SK-N-SH (cell line): ENCODE measurements around the gene HJV. TPM values are rescaled to one million over a fixed set of nuclear protein-coding genes. Genes with fewer than 3 reads are reported as not detected.

Experiments used
- CTCF ChIA-PET: fragments of 300-600, 350-600 bp; formaldehyde crosslinking; extraction: SDS; loops from one replicate; lab custom pipeline; 2021; lab: Yijun Ruan, JAX
- POLR2A ChIA-PET: fragments of 350-600 bp; sonication (Branson Sonifier 250); formaldehyde crosslinking; extraction: SDS; loops from one replicate; lab custom pipeline; 2020; ENCODE audit warnings: antibody characterized with exemption, inconsistent platforms; lab: Yijun Ruan, JAX
- DNase-seq: peaks from one replicate; pipeline ENCODE4 v3.0.0; 2012
- H2AFZ ChIP-seq: fragments of 200-600 bp; sonication (generic); 2 replicates; pipeline ENCODE4 v1.8.1; 2016; ENCODE audit warnings: antibody characterized with exemption, mild to moderate bottlenecking, low read depth
- H3F3A ChIP-seq: fragments of 200-600 bp; sonication (generic); replicated peaks from 2 replicates; pipeline ENCODE3; 2016; ENCODE audit warnings: antibody characterized with exemption, mild to moderate bottlenecking; ENCODE audit not compliant: insufficient read depth
- H3K27ac ChIP-seq, 2 experiments: fragments of 200-500 bp in 1 of 2; fragments of 200-600 bp in 1 of 2; sonication (Bioruptor generic) in 1 of 2; sonication (generic), shearing (Covaris generic) in 1 of 2; 2 replicates each; pipeline versions ENCODE4 v1.5.1 to v1.6.1; 2014 to 2016; ENCODE audit warnings: low read depth in 2 of 2, inconsistent platforms in 1 of 2, low read length in 1 of 2, mild to moderate bottlenecking in 1 of 2, mixed read lengths in 1 of 2
- H3K27me3 ChIP-seq: fragments of 200-600 bp; sonication (generic), shearing (Covaris generic); 2 replicates; pipeline ENCODE4 v1.6.1; 2016; ENCODE audit warnings: mixed run types; ENCODE audit not compliant: insufficient read depth
- H3K36me3 ChIP-seq, 2 experiments: fragments of 200-500 bp in 1 of 2; fragments of 200-600 bp in 1 of 2; sonication (Bioruptor generic) in 1 of 2; sonication (generic) in 1 of 2; replicated peaks in 1 of 2; 2 replicates each; pipeline versions ENCODE3 to v1.5.1; 2014 to 2016; ENCODE audit warnings: low read length in 1 of 2, mild to moderate bottlenecking in 1 of 2; ENCODE audit not compliant: insufficient read depth in 2 of 2, control insufficient read depth in 1 of 2
- H3K4me1 ChIP-seq, 2 experiments: fragments of 200-500 bp in 1 of 2; fragments of 200-600 bp in 1 of 2; sonication (Bioruptor generic) in 1 of 2; sonication (generic), shearing (Covaris generic) in 1 of 2; 2 replicates each; pipeline versions ENCODE4 v1.5.1 to v1.6.1; 2014 to 2016; ENCODE audit warnings: low read depth in 1 of 2, low read length in 1 of 2, mixed run types in 1 of 2; ENCODE audit not compliant: insufficient read depth in 2 of 2, control insufficient read depth in 1 of 2
- H3K4me2 ChIP-seq: fragments of 200-600 bp; sonication (generic), shearing (Covaris generic); 2 replicates; pipeline ENCODE4 v1.6.1; 2017; ENCODE audit warnings: mixed run types
- H3K4me3 ChIP-seq, 2 experiments: fragments of 200-500 bp in 1 of 2; fragments of 200-600 bp in 1 of 2; sonication (Bioruptor generic) in 1 of 2; sonication (generic), shearing (Covaris generic) in 1 of 2; 2 replicates each; pipeline versions ENCODE4 v1.5.1 to v1.8.1; 2014 to 2016; ENCODE audit warnings: low read depth in 2 of 2, inconsistent platforms in 1 of 2, low read length in 1 of 2, mild to moderate bottlenecking in 1 of 2, mixed read lengths in 1 of 2, moderate library complexity in 1 of 2
- H3K79me2 ChIP-seq: fragments of 200-600 bp; sonication (generic); 2 replicates; pipeline ENCODE4 v1.8.1; 2017; ENCODE audit warnings: mild to moderate bottlenecking; ENCODE audit not compliant: insufficient read depth
- H3K9ac ChIP-seq: fragments of 200-600 bp; sonication (generic); 2 replicates; pipeline ENCODE4 v1.6.1; 2017; ENCODE audit warnings: mixed run types
- H3K9me2 ChIP-seq: fragments of 200-600 bp; sonication (generic); 2 replicates; pipeline ENCODE4 v1.6.1; 2017; ENCODE audit warnings: mixed run types
- H3K9me3 ChIP-seq: fragments of 200-600 bp; sonication (generic); 2 replicates; pipeline ENCODE4 v1.6.1; 2017; ENCODE audit warnings: mixed run types, mild to moderate bottlenecking, moderate library complexity
- H4K20me1 ChIP-seq: fragments of 200-600 bp; sonication (generic); 2 replicates; pipeline ENCODE4 v1.6.1; 2017; ENCODE audit warnings: mild to moderate bottlenecking, mixed run types; ENCODE audit not compliant: insufficient read depth
- EP300 ChIP-seq, 2 experiments: IDR thresholded peaks; 2 replicates each; pipeline versions ENCODE4 v1.4.0 to v1.6.1; 2012; ENCODE audit warnings: borderline replicate concordance in 1 of 2, low read depth in 1 of 2, low read length in 1 of 2
- FOSL2 ChIP-seq: IDR thresholded peaks from 2 replicates; pipeline ENCODE4 v1.4.0; 2012; ENCODE audit warnings: low read depth, mild to moderate bottlenecking, moderate library complexity, borderline replicate concordance
- FOXJ3 ChIP-seq: sonication (generic); formaldehyde crosslinking; IDR thresholded peaks from 2 replicates; pipeline ENCODE4 v1.5.1; 2020; ENCODE audit warnings: mild to moderate bottlenecking, missing genetic modification reagents
- GABPA ChIP-seq: IDR thresholded peaks from 2 replicates; pipeline ENCODE4 v1.4.0; 2012; ENCODE audit warnings: low read depth, mild to moderate bottlenecking
- GATA2 ChIP-seq: sonication (generic); formaldehyde crosslinking; IDR thresholded peaks from 2 replicates; pipeline ENCODE4 v1.5.0; 2020; ENCODE audit warnings: mild to moderate bottlenecking, missing genetic modification reagents
- JUND ChIP-seq: IDR thresholded peaks from 2 replicates; pipeline ENCODE4 v1.4.0; 2012
- MAX ChIP-seq: IDR thresholded peaks from 2 replicates; pipeline ENCODE4 v1.4.0; 2012; ENCODE audit warnings: low read depth
- MEF2A ChIP-seq: IDR thresholded peaks from 2 replicates; pipeline ENCODE4 v1.4.0; 2012; ENCODE audit warnings: low read depth, borderline replicate concordance
- NFIC ChIP-seq: IDR thresholded peaks from 2 replicates; pipeline ENCODE4 v1.4.0; 2012; ENCODE audit warnings: borderline replicate concordance
- RAD21 ChIP-seq: IDR thresholded peaks from 2 replicates; pipeline ENCODE4 v1.6.1; 2012; ENCODE audit warnings: mild to moderate bottlenecking, low read length
- RCOR1 ChIP-seq: fragments of 150-350 bp; IDR thresholded peaks from 2 replicates; pipeline ENCODE4 v1.6.1; 2017; ENCODE audit warnings: antibody characterized with exemption, low read length
- SMC3 ChIP-seq: IDR thresholded peaks from 2 replicates; pipeline ENCODE4 v1.6.1; 2012; ENCODE audit warnings: low read depth, low read length, improper control_type of control experiment
- TCF12 ChIP-seq: IDR thresholded peaks from 2 replicates; pipeline ENCODE4 v1.4.0; 2012
- YY1 ChIP-seq: IDR thresholded peaks from 2 replicates; pipeline ENCODE4 v1.4.0; 2012; ENCODE audit warnings: low read depth, mild to moderate bottlenecking
- WGBS: methylation state at CpG from one replicate; pipeline ENCODE4 v1.1.6; 2017; ENCODE audit warnings: low lambda C conversion rate; 5-methylcytosine and 5-hydroxymethylcytosine counted together
- polyA plus RNA-seq, 3 experiments: library from polyadenylated mRNA; depleted of rRNA; stranded (reverse); fragments of >200 nt; gene quantifications; 2 replicates each; pipeline ENCODE4 v1.2.3, GENCODE V29; 2012
- TF ChIP-seq, protein P1 (sequence below): IDR thresholded peaks from 2 replicates; pipeline ENCODE4; 2012
- TF ChIP-seq, protein P2 (sequence below): fragments of 200-600 bp; sonication (generic); IDR thresholded peaks from 2 replicates; pipeline ENCODE4 v1.6.1; 2017; ENCODE audit warnings: antibody characterized with exemption, mild to moderate bottlenecking, moderate library complexity

The HJV gene
- polyA plus RNA-seq, 1 of the 3 experiments (the other 2 are of a cell fraction), result 0.05 TPM

GRCh38 chr1:146012703-146013558, 8.6 kb downstream of the HJV start:
- TF ChIP-seq GATA2 (CRISPR knock-in tag) (peak; percentile 10; the same call in 1 of the 2 replicates), EP300 (IDR thresholded peaks at IDR 0.05; ENCODE audit: borderline replicate concordance in 1 of 2, low read depth in 1 of 2, low read length in 1 of 2) (0 out of 4 replicates have a peak, but pooled peaks of 1 of the 2 experiments have one; percentile 16), GABPA (no peak), JUND (peak; percentile 38; the same call in 1 of the 2 replicates), YY1 (no peak), MEF2A (0 out of 2 replicates have a peak, but pooled peaks have one; percentile 2), SMC3 (peak; percentile 81), RAD21 (peak; percentile 95), NFIC (peak; percentile 66), TCF12 (peak; percentile 57), FOSL2 (peak; percentile 50; the same call in 1 of the 2 replicates), FOXJ3 (CRISPR knock-in tag) (no peak), RCOR1 (no peak), MAX (no peak)
- TF ChIP-seq, protein P1, sequence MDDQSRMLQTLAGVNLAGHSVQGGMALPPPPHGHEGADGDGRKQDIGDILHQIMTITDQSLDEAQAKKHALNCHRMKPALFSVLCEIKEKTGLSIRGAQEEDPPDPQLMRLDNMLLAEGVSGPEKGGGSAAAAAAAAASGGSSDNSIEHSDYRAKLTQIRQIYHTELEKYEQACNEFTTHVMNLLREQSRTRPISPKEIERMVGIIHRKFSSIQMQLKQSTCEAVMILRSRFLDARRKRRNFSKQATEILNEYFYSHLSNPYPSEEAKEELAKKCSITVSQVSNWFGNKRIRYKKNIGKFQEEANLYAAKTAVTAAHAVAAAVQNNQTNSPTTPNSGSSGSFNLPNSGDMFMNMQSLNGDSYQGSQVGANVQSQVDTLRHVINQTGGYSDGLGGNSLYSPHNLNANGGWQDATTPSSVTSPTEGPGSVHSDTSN, result 0 out of 2 replicates have a peak, but pooled peaks have one; percentile 16
- TF ChIP-seq, protein P2, sequence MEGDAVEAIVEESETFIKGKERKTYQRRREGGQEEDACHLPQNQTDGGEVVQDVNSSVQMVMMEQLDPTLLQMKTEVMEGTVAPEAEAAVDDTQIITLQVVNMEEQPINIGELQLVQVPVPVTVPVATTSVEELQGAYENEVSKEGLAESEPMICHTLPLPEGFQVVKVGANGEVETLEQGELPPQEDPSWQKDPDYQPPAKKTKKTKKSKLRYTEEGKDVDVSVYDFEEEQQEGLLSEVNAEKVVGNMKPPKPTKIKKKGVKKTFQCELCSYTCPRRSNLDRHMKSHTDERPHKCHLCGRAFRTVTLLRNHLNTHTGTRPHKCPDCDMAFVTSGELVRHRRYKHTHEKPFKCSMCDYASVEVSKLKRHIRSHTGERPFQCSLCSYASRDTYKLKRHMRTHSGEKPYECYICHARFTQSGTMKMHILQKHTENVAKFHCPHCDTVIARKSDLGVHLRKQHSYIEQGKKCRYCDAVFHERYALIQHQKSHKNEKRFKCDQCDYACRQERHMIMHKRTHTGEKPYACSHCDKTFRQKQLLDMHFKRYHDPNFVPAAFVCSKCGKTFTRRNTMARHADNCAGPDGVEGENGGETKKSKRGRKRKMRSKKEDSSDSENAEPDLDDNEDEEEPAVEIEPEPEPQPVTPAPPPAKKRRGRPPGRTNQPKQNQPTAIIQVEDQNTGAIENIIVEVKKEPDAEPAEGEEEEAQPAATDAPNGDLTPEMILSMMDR, result peak; percentile 87
- peak overlapping the region; percentile 45; the same call in 1 of the 2 replicates for H2AFZ ChIP-seq
- CTCF ChIA-PET, result interaction anchor here (0.7 to 7.4 kb wide), 11 partner anchors 19 to 167 kb away, joined by 3 to 187 read pairs (median 7); partner anchors contain the start of genes ANKRD34A, NUDT17 and POLR3GL
- no peaks in the 10 kb centered on the region for H3K9me2 ChIP-seq
- H3K4me1 ChIP-seq, result peaks cover 0 to 2% of the 10 kb centered on the region in 2 experiments; a peak in 2 of 4 replicates
- H3K9ac ChIP-seq, result peak overlapping the region; percentile 26; the same call in 1 of the 2 replicates
- WGBS, result 3% methylated on average over 4 of the region's 4 CpGs
- H3K27me3 ChIP-seq, result no peaks in the 10 kb centered on the region
- POLR2A ChIA-PET, result interaction anchor here (0.7 kb wide), 1 partner anchor 259 kb away, joined by 6 read pairs; no protein-coding TSS in a partner anchor
- H3K4me3 ChIP-seq, result peak overlapping the region in 1 of 2 experiments; percentile 18; a peak in 1 of 4 replicates
- H4K20me1 ChIP-seq, result no peaks in the 10 kb centered on the region
- H3K9me3 ChIP-seq, result no peaks in the 10 kb centered on the region
- no peak overlapping the region for H3K4me2 ChIP-seq
- peak overlapping the region in 1 of 2 experiments; percentile 61; a peak in 2 of 4 replicates for H3K27ac ChIP-seq
- no peaks in the 10 kb centered on the region for H3K79me2 ChIP-seq
- peaks cover 27% of the 10 kb centered on the region for H3F3A ChIP-seq
- no peaks in the 10 kb centered on the region for H3K36me3 ChIP-seq
- peak; percentile 66 for DNase-seq
